BJ (cell line): Measurements from ENCODE around the gene HK3. TPM values are rescaled to one million over a fixed set of nuclear protein-coding genes. Genes with fewer than 3 reads are reported as not detected.

Experiments used
- CTCF ChIA-PET: fragments of 350-600 bp; formaldehyde crosslinking; extraction: SDS; loops from one replicate; lab custom pipeline; 2021; ENCODE audit warnings: antibody characterized with exemption, inconsistent platforms; lab: Yijun Ruan, JAX
- POLR2A ChIA-PET: fragments of 300-600 bp; sonication (Branson Sonifier 250); formaldehyde crosslinking; extraction: SDS; loops from one replicate; lab custom pipeline; 2021; ENCODE audit warnings: antibody characterized with exemption; lab: Charles Lee
- DNase-seq: peaks from one replicate; pipeline ENCODE4 v3.0.0-alpha.2; 2011; ENCODE audit warnings: low read depth
- H3K27me3 ChIP-seq: 2 replicates; pipeline ENCODE4 v1.6.0; 2011; ENCODE audit warnings: low read length; ENCODE audit not compliant: control insufficient read depth, insufficient read depth
- H3K36me3 ChIP-seq: 2 replicates; pipeline ENCODE4 v1.5.1; 2011; ENCODE audit warnings: low read length; ENCODE audit not compliant: control insufficient read depth, insufficient read depth
- H3K4me3 ChIP-seq: 2 replicates; pipeline ENCODE4 v1.5.1; 2011; ENCODE audit warnings: low read depth, mild to moderate bottlenecking, control low read depth, low read length
- polyA plus RNA-seq: library from polyadenylated mRNA; depleted of rRNA; stranded (reverse); fragments of >200 nt; gene quantifications from 2 replicates; pipeline ENCODE4 v1.2.3, GENCODE V29; 2011
- TF ChIP-seq, protein P1 (sequence below): IDR thresholded peaks from 2 replicates; pipeline ENCODE4 v1.5.1; 2011; ENCODE audit warnings: low read depth, mild to moderate bottlenecking, control low read depth, inconsistent platforms, low read length, moderate library complexity; ENCODE audit not compliant: insufficient read depth

HK3 gene
- polyA plus RNA-seq, 1 experiment: not detected

DNA sequence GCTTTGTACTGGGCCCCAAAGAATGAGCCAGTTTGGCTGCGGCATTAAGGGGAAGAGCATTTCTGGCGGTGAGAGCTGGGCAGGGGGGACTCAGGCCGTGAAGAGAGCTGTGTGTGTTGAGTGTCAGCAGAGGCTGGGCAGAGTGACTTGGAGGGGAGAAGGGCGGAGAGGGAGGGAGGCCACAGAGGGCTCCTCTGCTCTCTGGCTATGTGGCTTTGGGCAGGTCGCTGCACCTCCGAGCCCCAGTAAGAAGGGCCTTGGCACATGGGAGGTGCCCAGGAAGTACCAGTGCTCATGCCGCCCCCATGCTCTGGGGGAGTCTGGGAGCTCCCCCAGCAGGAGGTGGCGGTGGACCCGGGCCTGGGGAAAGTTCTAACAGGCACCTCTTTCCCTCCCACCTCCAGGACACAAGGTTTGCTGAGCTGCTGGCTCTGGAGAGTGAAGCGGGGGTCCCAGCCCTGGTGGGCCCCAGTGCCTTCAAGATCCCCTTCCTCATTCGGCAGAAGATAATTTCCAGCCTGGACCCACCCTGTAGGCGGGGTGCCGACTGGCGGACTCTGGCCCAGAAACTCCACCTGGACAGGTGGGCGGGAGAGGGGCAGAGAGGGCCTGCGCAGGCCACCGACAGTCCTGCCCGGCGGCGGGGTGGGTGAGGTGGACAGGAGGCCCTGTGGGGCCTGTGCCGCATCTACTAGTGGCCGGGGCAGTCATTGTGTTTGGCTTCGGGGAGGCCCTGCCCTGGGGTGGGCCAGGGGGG lies 20.1 kb downstream of the HK3 start:
- CTCF ChIA-PET: no interaction called here

DNA sequence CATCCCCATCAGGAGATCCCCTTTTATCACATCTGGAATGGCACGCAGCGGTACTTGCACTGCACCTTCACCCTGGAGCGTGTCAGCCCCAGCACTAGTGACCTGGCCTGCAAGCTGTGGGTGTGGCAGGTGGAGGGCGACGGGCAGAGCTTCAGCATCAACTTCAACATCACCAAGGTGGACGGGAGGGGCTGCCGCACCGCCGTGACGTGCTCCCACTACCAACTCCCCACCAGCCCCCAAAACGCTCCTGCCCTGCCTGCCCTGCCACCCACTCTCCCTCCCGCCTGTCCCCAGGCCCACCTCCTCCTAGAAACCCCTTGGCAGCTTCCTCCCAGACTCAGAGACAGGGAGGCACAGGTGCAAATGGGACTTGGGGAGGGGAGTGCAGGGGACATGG lies 20.7 kb downstream of the HK3 start:
- H3K36me3 ChIP-seq: no peaks in the 10 kb centered on the region
- TF ChIP-seq, protein P1, sequence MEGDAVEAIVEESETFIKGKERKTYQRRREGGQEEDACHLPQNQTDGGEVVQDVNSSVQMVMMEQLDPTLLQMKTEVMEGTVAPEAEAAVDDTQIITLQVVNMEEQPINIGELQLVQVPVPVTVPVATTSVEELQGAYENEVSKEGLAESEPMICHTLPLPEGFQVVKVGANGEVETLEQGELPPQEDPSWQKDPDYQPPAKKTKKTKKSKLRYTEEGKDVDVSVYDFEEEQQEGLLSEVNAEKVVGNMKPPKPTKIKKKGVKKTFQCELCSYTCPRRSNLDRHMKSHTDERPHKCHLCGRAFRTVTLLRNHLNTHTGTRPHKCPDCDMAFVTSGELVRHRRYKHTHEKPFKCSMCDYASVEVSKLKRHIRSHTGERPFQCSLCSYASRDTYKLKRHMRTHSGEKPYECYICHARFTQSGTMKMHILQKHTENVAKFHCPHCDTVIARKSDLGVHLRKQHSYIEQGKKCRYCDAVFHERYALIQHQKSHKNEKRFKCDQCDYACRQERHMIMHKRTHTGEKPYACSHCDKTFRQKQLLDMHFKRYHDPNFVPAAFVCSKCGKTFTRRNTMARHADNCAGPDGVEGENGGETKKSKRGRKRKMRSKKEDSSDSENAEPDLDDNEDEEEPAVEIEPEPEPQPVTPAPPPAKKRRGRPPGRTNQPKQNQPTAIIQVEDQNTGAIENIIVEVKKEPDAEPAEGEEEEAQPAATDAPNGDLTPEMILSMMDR: no peak
- ChIA-PET CTCF (no interaction called here), POLR2A (no interaction called here)
- no peak overlapping the region for H3K4me3 ChIP-seq
- H3K27me3 ChIP-seq: peaks cover 26% of the 10 kb centered on the region
- no peak for DNase-seq

More for the DNA sequence above, 20.1 kb downstream of the HK3 start:
- TF ChIP-seq, protein P1: no peak
- Histone ChIP-seq H3K27me3 (peaks cover 21% of the 10 kb centered on the region), H3K4me3 (no peak overlapping the region), H3K36me3 (no peaks in the 10 kb centered on the region)
- POLR2A ChIA-PET: no interaction called here
- DNase-seq: no peak

DNA sequence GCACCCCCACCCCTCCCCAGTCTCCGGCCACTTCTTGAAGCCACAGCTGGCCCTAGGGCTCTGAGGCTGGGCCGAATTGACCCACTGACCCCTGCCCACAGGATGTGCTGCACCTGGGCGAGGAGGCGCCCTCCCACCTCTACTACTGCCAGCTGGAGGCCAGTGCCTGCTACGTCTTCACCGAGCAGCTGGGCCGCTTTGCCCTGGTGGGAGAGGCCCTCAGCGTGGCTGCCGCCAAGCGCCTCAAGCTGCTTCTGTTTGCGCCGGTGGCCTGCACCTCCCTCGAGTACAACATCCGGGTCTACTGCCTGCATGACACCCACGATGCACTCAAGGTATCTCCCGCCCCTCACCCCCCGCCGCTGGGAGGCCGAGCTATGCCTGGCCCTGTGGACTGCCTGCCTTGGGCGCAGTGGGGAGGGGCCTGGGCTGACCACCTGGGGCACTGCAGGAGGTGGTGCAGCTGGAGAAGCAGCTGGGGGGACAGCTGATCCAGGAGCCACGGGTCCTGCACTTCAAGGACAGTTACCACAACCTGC lies 21.3 kb downstream of the HK3 start:
- POLR2A ChIA-PET: no interaction called here
- CTCF ChIA-PET: no interaction called here
- Histone ChIP-seq H3K27me3 (peaks cover 24% of the 10 kb centered on the region), H3K36me3 (no peaks in the 10 kb centered on the region), H3K4me3 (no peak overlapping the region)
- TF ChIP-seq, protein P1: no peak
- no peak for DNase-seq

DNA sequence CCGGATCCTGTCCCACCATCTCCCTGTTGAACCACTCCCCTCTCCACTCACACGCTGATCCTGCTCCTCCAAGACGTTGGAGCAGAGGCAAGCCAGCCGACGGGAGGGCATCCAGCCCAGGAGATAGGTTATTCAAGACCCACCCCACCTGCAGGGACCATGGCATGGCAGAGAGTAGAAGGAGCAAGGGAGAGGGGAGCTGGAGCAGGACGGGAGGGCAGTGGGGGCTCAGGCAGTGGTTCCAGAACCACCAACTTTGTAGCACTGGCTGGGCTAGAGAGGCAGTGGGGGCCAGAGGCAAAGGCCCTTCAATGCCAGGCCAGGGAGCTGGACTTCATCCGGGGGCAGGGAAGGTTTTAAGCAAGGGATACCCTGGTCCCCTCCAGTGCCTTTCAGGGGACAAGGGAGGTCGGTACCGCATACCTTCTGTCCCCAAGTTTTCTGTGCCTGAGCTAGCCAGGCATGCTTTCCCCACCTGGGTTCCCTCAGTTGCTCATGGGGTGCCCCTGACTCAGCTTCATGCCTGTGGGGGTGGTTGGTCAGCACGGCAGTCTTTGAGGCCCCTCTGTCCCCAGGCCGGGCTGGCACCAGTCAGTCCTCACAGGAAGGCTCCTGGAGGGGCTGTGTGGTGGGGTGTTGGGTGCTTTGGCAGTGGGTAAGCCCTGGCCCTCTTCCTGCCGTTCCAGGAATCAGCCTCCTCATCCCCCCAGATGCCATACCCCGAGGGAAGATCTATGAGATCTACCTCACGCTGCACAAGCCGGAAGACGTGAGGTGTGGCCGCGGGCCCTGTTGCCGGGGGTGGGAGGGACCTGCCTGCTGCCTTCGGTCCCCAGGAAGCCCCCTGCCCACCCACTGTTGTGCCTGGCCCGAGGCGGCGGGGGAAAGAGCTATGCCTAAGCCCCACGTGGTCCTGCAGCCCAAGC lies 22.4 kb downstream of the HK3 start:
- POLR2A ChIA-PET: no interaction called here
- H3K27me3 ChIP-seq: peaks cover 23% of the 10 kb centered on the region
- CTCF ChIA-PET: no interaction called here

More for the DNA sequence above, 22.4 kb downstream of the HK3 start:
- no peak for DNase-seq
- Histone ChIP-seq H3K4me3 (no peak overlapping the region), H3K36me3 (no peaks in the 10 kb centered on the region)
- TF ChIP-seq, protein P1: no peak
